ENCODE measurements around the gene SPHKAP. TPM values are rescaled to one million over a fixed set of nuclear protein-coding genes. Genes with fewer than 3 reads are reported as not detected.

The SPHKAP gene
- total and polyA plus RNA-seq, 10 donors: 0.02 to 8.2 (median 0.91) TPM; not detected in 1

DNA sequence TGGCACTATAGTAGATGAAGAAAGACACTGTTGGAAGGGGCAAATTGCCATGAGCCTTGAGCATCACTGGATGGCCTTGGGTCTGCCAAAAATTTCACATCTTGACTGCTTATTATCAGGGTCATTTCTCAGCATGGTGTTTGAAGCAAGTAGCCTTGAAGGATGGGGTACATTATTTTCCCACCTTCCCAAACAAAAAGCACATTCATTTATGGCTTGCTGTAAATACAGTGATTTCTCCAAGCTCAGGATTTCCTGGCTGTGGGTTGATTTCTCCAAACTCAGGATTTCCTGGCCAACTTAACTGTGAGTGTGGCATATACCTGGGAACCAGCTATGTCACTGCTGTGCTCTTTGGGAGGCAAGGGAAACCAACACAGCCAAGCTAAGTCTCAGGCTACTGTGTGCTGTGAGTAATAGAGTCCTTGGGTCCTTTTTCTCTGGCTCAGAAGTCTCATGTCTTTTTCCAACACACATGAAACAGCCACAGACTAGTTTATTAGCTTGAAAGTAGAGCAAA is 116.6 kb downstream of the SPHKAP start:
- intact Hi-C loops (cut with DNase I; ENCODE audit: low total_unique reads): no loop called here
- H3K36me3 ChIP-seq: no peaks in the 10 kb centered on the region
- H3K4me3 ChIP-seq: no peak overlapping the region
- H3K9me3 ChIP-seq: no peaks in the 10 kb centered on the region
- no peak overlapping the region for H3K27ac ChIP-seq
- DNase-seq: no peak
- TF ChIP-seq, protein P1, sequence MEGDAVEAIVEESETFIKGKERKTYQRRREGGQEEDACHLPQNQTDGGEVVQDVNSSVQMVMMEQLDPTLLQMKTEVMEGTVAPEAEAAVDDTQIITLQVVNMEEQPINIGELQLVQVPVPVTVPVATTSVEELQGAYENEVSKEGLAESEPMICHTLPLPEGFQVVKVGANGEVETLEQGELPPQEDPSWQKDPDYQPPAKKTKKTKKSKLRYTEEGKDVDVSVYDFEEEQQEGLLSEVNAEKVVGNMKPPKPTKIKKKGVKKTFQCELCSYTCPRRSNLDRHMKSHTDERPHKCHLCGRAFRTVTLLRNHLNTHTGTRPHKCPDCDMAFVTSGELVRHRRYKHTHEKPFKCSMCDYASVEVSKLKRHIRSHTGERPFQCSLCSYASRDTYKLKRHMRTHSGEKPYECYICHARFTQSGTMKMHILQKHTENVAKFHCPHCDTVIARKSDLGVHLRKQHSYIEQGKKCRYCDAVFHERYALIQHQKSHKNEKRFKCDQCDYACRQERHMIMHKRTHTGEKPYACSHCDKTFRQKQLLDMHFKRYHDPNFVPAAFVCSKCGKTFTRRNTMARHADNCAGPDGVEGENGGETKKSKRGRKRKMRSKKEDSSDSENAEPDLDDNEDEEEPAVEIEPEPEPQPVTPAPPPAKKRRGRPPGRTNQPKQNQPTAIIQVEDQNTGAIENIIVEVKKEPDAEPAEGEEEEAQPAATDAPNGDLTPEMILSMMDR (IDR thresholded peaks at IDR 0.05 in 8 of 11, conservative IDR thresholded peaks at IDR 0.05 in 3 of 11): no peak
- TF ChIP-seq POLR2A (IDR thresholded peaks at IDR 0.05) (no peak), POLR2AphosphoS5 (IDR thresholded peaks at IDR 0.05) (no peak)
- no peaks in the 10 kb centered on the region for H3K4me1 ChIP-seq
- no peaks in the 10 kb centered on the region for H3K27me3 ChIP-seq (replicated peaks in 1 of 7)

DNA sequence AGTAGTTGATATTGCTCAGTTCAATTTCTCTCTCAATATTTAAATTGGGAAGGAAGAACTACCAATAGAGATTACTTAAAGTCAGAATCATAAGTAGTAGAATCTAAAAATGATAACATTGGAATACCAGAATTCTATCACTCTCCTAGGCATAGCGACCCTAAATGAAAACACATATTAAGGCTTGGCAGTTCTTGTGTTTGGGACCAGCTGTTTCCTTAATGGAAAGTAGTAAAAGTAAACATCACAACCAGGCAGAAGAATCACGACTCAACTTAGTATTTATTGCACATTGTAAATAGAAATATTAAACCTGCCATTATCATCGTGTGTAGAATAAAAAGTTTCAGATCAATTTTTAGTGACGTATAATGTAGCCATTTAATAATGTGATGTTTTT is 117.5 kb downstream of the SPHKAP start:
- H3K27ac ChIP-seq: no peak overlapping the region
- no peaks in the 10 kb centered on the region for H3K36me3 ChIP-seq
- TF ChIP-seq, protein P1 (IDR thresholded peaks at IDR 0.05 in 8 of 11, conservative IDR thresholded peaks at IDR 0.05 in 3 of 11): no peak
- no peak for TF ChIP-seq POLR2AphosphoS5 (IDR thresholded peaks at IDR 0.05)
- no peak for TF ChIP-seq POLR2A (IDR thresholded peaks at IDR 0.05)
- H3K27me3 ChIP-seq (replicated peaks in 1 of 7): no peaks in the 10 kb centered on the region
- DNase-seq: no peak
- no peak overlapping the region for H3K4me3 ChIP-seq
- intact Hi-C loops (cut with DNase I; ENCODE audit: low total_unique reads): no loop called here
- 63 to 86% (median 81%) methylated on average over 4 of the region's 4 CpGs for WGBS, 5 donors
- no peaks in the 10 kb centered on the region for H3K4me1 ChIP-seq
- no peaks in the 10 kb centered on the region for H3K9me3 ChIP-seq

DNA sequence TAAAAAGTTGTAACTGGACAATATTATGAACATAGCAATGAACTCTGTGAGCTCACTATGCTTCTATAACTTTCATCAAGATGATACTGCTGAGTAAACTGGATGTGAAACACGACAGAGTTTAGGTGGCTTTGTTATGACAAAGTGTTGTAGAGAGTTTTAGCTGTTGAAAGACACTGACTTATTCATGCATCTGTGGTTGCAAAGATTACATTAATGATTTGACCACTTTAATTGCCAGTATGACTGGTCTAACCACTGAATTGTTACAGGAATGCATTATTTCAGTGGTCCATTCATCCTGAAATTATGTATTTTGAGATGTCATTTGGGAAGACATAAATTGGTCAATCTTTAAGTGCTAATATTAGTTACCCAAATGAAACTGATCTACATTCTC is 117.9 kb downstream of the SPHKAP start:
- H3K9me3 ChIP-seq: no peaks in the 10 kb centered on the region
- WGBS, 5 donors: 22 to 65% (median 38%) methylated on average over 1 of the region's 1 CpG
- no peak overlapping the region for H3K4me3 ChIP-seq
- H3K36me3 ChIP-seq: no peaks in the 10 kb centered on the region
- no peak for TF ChIP-seq POLR2AphosphoS5 (IDR thresholded peaks at IDR 0.05)
- TF ChIP-seq, protein P1 (IDR thresholded peaks at IDR 0.05 in 8 of 11, conservative IDR thresholded peaks at IDR 0.05 in 3 of 11): no peak
- intact Hi-C loops (cut with DNase I; ENCODE audit: low total_unique reads): no loop called here
- H3K27ac ChIP-seq: no peak overlapping the region
- H3K27me3 ChIP-seq (replicated peaks in 1 of 7): no peaks in the 10 kb centered on the region
- no peak for DNase-seq
- H3K4me1 ChIP-seq: no peaks in the 10 kb centered on the region

DNA sequence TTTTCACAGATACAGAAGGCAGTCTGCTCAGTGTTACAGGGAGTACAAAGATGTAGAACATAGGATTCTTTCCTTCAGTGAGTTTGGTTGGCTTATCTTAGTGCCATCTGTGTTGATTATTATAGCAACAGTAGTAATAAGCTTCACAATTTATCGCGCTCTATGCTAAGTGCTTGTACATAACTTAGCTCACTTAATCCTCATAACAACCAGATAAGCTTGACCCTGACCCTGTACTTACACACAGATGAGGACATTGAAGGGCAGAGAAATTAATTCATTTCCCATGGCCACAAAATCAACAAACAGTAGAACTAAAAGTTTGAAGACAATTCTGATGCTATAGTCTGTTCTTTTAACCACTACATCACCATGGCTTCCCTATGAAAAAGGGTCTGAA is 121.8 kb downstream of the SPHKAP start:
- no peak for DNase-seq
- no peak overlapping the region for H3K27ac ChIP-seq

More for the DNA sequence above, 121.8 kb downstream of the SPHKAP start:
- no peak overlapping the region for H3K4me3 ChIP-seq
- H3K9me3 ChIP-seq: no peaks in the 10 kb centered on the region
- 68 to 91% (median 85%) methylated on average over 2 of the region's 2 CpGs for WGBS, 5 donors
- H3K4me1 ChIP-seq: no peaks in the 10 kb centered on the region
- intact Hi-C loops (cut with DNase I; ENCODE audit: low total_unique reads): no loop called here
- no peaks in the 10 kb centered on the region for H3K36me3 ChIP-seq
- TF ChIP-seq POLR2AphosphoS5 (IDR thresholded peaks at IDR 0.05) (no peak), POLR2A (IDR thresholded peaks at IDR 0.05) (no peak)
- TF ChIP-seq, protein P1 (IDR thresholded peaks at IDR 0.05 in 8 of 11, conservative IDR thresholded peaks at IDR 0.05 in 3 of 11): no peak
- H3K27me3 ChIP-seq (replicated peaks in 1 of 7): no peaks in the 10 kb centered on the region

All from spleen (tissue), 11 donors.